ENCODE data around the gene MAN1A1.

DNA sequence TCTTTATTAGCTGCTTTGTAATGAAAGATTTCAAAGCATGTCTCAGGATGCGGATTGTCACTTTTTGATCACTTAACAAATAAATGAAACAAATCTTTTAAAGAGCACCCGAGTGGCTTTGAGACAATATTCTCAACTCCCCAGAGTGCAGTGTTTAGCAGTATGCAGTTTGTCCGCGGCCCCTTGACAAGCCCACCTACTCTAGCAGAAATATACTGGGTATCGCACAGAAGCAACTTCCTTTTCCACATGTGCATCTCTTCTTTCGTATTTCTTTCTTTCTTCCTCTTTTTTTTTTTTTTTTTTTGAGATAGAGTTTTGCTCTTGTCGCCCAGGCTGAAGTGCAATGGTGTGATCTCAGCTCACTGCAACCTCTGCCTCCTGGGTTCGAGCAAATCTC lies 186.6 kb downstream of the MAN1A1 start:
- TF ChIP-seq POLR2A (IDR thresholded peaks at IDR 0.05) (no peak), POLR2AphosphoS5 (IDR thresholded peaks at IDR 0.05) (no peak), EP300 (IDR thresholded peaks at IDR 0.05) (no peak)
- TF ChIP-seq, protein P1, sequence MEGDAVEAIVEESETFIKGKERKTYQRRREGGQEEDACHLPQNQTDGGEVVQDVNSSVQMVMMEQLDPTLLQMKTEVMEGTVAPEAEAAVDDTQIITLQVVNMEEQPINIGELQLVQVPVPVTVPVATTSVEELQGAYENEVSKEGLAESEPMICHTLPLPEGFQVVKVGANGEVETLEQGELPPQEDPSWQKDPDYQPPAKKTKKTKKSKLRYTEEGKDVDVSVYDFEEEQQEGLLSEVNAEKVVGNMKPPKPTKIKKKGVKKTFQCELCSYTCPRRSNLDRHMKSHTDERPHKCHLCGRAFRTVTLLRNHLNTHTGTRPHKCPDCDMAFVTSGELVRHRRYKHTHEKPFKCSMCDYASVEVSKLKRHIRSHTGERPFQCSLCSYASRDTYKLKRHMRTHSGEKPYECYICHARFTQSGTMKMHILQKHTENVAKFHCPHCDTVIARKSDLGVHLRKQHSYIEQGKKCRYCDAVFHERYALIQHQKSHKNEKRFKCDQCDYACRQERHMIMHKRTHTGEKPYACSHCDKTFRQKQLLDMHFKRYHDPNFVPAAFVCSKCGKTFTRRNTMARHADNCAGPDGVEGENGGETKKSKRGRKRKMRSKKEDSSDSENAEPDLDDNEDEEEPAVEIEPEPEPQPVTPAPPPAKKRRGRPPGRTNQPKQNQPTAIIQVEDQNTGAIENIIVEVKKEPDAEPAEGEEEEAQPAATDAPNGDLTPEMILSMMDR (IDR thresholded peaks at IDR 0.05) = no peak

Measured in suprapubic skin (tissue), 4 donors.